AG04450 (cell line): ENCODE measurements around the gene RACK1. TPM values are rescaled to one million over a fixed set of nuclear protein-coding genes. Genes with fewer than 3 reads are reported as not detected.
"Not testable (repeated sequence)": the region's sequence is repeated elsewhere in the genome, so short reads cannot be mapped to it uniquely, and the experiment has no call there.

ENCODE experiments used
- CTCF ChIA-PET: fragments of 300-600, 350-600 bp; formaldehyde crosslinking; extraction: SDS; loops from one replicate; lab custom pipeline; 2022; ENCODE audit warnings: antibody characterized with exemption, inconsistent platforms; lab: Charles Lee
- POLR2A ChIA-PET: fragments of 350-600 bp; formaldehyde crosslinking; extraction: SDS; loops from one replicate; lab custom pipeline; 2021; ENCODE audit warnings: antibody characterized with exemption, inconsistent platforms; lab: Yijun Ruan, JAX
- DNase-seq: peaks from one replicate; pipeline ENCODE4 v3.0.0-alpha.2; 2011; ENCODE audit warnings: low read depth, low spot score
- H3K27ac ChIP-seq: one replicate; pipeline ENCODE4 v1.5.1; 2012; ENCODE audit warnings: low read depth, low read length, control low read depth
- H3K27me3 ChIP-seq: one replicate; pipeline ENCODE4 v1.6.0; 2012; ENCODE audit warnings: low read length; ENCODE audit not compliant: control insufficient read depth, insufficient read depth
- H3K4me3 ChIP-seq: 2 replicates; pipeline ENCODE4 v1.5.1; 2011; ENCODE audit warnings: mild to moderate bottlenecking, low read depth, low read length, control low read depth
- H3K9me3 ChIP-seq: 2 replicates; pipeline ENCODE4 v1.5.1; 2012; ENCODE audit warnings: low read length; ENCODE audit not compliant: control insufficient read depth, insufficient read depth
- polyA plus RNA-seq: library from polyadenylated mRNA; depleted of rRNA; stranded (reverse); fragments of >200 nt; gene quantifications from 2 replicates; pipeline ENCODE4 v1.2.3, GENCODE V29; 2011
- TF ChIP-seq, protein P1 (sequence below): IDR thresholded peaks from 2 replicates; pipeline ENCODE4 v1.5.1; 2011; ENCODE audit warnings: low read depth, low read length, control low read depth, inconsistent platforms

The RACK1 gene
- polyA plus RNA-seq, 1 experiment, result 4,422 TPM

- ChIA-PET POLR2A (interaction anchor here (1.8 kb wide), 1 partner anchor 9 kb away, joined by 4 read pairs; no protein-coding TSS in a partner anchor), CTCF (no interaction called here)
- Histone ChIP-seq H3K27ac (no peak overlapping the region), H3K9me3 (no peaks in the 10 kb centered on the region; the same call in 1 of the 2 replicates), H3K4me3 (peak overlapping the region; percentile 38), H3K27me3 (peaks cover 3% of the 10 kb centered on the region)
- no peak for DNase-seq
- TF ChIP-seq, protein P1, sequence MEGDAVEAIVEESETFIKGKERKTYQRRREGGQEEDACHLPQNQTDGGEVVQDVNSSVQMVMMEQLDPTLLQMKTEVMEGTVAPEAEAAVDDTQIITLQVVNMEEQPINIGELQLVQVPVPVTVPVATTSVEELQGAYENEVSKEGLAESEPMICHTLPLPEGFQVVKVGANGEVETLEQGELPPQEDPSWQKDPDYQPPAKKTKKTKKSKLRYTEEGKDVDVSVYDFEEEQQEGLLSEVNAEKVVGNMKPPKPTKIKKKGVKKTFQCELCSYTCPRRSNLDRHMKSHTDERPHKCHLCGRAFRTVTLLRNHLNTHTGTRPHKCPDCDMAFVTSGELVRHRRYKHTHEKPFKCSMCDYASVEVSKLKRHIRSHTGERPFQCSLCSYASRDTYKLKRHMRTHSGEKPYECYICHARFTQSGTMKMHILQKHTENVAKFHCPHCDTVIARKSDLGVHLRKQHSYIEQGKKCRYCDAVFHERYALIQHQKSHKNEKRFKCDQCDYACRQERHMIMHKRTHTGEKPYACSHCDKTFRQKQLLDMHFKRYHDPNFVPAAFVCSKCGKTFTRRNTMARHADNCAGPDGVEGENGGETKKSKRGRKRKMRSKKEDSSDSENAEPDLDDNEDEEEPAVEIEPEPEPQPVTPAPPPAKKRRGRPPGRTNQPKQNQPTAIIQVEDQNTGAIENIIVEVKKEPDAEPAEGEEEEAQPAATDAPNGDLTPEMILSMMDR, result no peak
Observed at GRCh38 chr5:181215997-181216989, 27.4 kb downstream of the RACK1 start.

- DNase-seq, H3K27me3 ChIP-seq, CTCF ChIA-PET, H3K27ac ChIP-seq, H3K9me3 ChIP-seq, H3K4me3 ChIP-seq: not testable (repeated sequence)
- POLR2A ChIA-PET, result interaction anchor here (0.8 kb wide), 1 partner anchor 22 kb away, joined by 4 read pairs; no protein-coding TSS in a partner anchor
Observed at GRCh38 chr5:181214249-181214648, 29.5 kb downstream of the RACK1 start.

DNA sequence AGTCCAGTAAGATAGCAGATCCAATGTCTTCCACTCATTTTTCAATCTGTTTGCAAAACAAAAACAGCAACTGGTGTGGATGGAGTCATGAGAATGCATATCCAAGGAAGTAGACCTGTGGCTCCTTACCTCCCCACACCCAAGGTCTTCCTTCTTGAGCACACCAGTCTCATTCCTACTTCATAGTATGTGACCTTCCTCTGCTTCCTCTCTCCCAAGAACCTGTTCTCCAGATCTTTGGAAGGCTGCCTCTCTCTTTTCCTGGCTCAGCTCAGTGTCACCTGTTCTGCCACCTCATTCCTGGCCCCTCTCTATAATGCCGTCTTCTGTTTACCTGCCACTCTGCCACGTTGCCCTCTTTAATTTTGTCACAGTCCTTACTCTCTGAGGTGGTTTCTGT lies 30.8 kb downstream of the RACK1 start:
- H3K27me3 ChIP-seq, result peaks cover 3% of the 10 kb centered on the region
- POLR2A ChIA-PET, result no interaction called here

DNA sequence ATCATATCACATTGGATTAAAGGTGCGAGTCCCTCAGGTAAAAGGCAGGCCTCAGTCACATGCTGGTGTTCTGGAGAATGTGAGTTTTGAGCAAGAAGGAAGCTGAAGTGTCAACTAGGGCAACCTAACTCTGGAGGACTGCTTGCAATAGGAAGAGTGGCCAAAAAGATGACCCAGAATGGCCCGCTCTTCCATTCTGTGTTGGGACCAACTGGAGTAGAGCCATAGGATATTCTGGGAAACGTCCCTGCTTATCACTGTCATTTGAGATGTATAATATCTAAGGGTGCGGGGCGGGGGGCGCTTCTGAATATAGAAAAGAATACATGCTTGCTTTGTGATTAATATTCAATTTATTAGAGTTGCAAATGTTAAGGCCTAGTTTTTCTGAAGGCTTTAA lies 31.6 kb downstream of the RACK1 start:
- POLR2A ChIA-PET, result interaction anchor here (0.5 kb wide), 1 partner anchor 11 kb away, joined by 3 read pairs; no protein-coding TSS in a partner anchor
- TF ChIP-seq, protein P1, result no peak
- no peak overlapping the region for H3K4me3 ChIP-seq
- DNase-seq, result no peak
- CTCF ChIA-PET, result no interaction called here
- no peaks in the 10 kb centered on the region for H3K9me3 ChIP-seq
- no peak overlapping the region for H3K27ac ChIP-seq
- H3K27me3 ChIP-seq, result peaks cover 3% of the 10 kb centered on the region

More for the DNA sequence above, 30.8 kb downstream of the RACK1 start:
- TF ChIP-seq, protein P1, result no peak
- Histone ChIP-seq H3K9me3 (no peaks in the 10 kb centered on the region), H3K4me3 (no peak overlapping the region), H3K27ac (no peak overlapping the region)
- no peak for DNase-seq
- CTCF ChIA-PET, result no interaction called here

DNA sequence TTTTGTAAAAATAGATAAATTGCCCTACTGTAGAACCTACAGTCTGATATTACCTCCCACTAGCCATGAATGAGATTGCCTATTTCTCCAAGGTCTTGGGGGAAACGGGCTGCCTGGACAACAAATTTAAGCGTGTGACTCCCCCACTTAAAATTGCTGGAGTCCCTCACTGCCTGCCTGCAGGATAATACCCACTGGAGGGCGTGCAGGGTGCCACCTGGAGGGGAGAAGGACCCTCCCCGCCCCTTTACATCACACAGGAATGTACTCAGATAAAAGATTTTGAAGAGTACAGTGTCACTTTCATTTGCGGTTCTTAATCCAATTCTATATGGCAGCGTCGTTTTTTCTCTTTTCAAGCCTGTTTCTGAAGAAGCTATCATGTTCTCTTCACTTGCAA lies 32.5 kb downstream of the RACK1 start:
- H3K9me3 ChIP-seq, result no peaks in the 10 kb centered on the region
- ChIA-PET CTCF (interaction anchor here (1.2 kb wide), 1 partner anchor 26 kb away, joined by 3 read pairs; no protein-coding TSS in a partner anchor), POLR2A (interaction anchor here (0.5 kb wide), 1 partner anchor 12 kb away, joined by 3 read pairs; no protein-coding TSS in a partner anchor)
- H3K4me3 ChIP-seq, result no peak overlapping the region
- peaks cover 3% of the 10 kb centered on the region for H3K27me3 ChIP-seq
- H3K27ac ChIP-seq, result no peak overlapping the region
- TF ChIP-seq, protein P1, result no peak
- no peak for DNase-seq

- DNase-seq, H3K27me3 ChIP-seq, H3K27ac ChIP-seq, POLR2A ChIA-PET, H3K9me3 ChIP-seq, H3K4me3 ChIP-seq: not testable (repeated sequence)
- CTCF ChIA-PET, result interaction anchor here (1.2 kb wide), 1 partner anchor 26 kb away, joined by 3 read pairs; no protein-coding TSS in a partner anchor
Observed at GRCh38 chr5:181210698-181211097, 33.0 kb downstream of the RACK1 start.

GRCh38 chr5:181210148-181210547 lies 33.6 kb downstream of the RACK1 start:
- DNase-seq, H3K27ac ChIP-seq, H3K27me3 ChIP-seq, POLR2A ChIA-PET, H3K4me3 ChIP-seq, H3K9me3 ChIP-seq: not testable (repeated sequence)
- CTCF ChIA-PET, result interaction anchor here (1.2 kb wide), 1 partner anchor 25 kb away, joined by 3 read pairs; no protein-coding TSS in a partner anchor

GRCh38 chr5:181209006-181209405 lies 34.7 kb downstream of the RACK1 start:
- not testable (repeated sequence) for DNase-seq, H3K27ac ChIP-seq, H3K9me3 ChIP-seq, H3K4me3 ChIP-seq, H3K27me3 ChIP-seq
- ChIA-PET CTCF (interaction anchor here (1.2 kb wide), 1 partner anchor 17 kb away, joined by 3 read pairs; no protein-coding TSS in a partner anchor), POLR2A (interaction anchor here (0.7 to 3.4 kb wide), 3 partner anchors 14 to 381 kb away, joined by 3 to 72 read pairs (median 25); partner anchors contain the start of gene TRIM41)
